ENCODE data around the gene GLI3.
A peak's percentile ranks its signal among the peaks of the same experiment; 100 is the strongest.

Gene GLI3

DNA sequence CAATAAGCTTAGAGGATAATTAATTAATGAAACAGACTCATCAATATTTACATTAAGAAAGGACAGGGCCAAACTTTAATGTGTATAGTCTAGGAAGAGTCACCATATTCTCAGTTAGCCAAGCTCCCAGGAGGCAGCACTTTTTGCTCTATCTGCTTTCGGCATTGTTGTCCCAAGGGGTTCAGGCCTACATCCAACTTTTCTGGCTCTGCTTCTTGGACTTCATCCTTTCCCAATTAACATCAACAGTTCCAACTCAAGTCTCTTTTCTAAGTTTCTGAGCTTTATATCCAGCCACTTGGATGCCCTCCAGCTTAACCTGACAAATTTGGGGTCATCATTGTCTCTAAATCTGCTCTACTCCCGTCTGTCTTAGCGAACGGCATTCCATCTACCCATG, 42.8 kb downstream of the GLI3 start:
- no peaks in the 10 kb centered on the region for H3K27me3 ChIP-seq (ENCODE audit: low read depth)

DNA sequence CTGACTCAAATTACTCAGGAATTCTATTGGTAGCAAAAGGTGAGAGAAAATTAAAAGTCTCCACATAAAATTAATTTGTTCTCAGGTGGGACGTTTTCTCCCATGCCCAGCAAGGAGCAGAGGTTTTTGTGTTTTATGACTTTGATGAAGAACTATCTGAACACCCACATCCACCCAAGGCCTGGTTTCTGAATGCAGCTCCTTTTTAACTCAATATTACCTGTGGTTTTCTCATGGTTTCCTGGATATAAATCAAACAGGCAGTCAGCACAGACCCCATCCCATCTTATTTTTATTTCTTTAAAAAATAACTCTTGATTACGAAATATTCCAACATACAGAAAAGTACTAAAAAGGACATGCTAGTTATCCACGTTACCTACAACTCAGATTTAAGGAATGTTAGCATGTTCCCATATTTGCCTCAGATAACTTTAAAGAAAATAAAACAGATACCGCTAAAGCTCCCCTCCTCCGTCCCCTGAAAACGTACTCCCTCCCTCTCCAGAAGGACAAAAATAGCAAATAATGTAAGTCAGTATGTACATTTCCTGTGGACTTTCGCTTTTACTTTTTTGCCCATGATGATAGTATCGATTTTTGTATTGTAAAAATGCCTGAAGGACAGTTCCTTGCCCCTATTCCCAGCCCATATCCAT, 43.4 kb downstream of the GLI3 start:
- no peaks in the 10 kb centered on the region for H3K27me3 ChIP-seq (ENCODE audit: low read depth)
- H3K4me1 ChIP-seq, result peaks cover 16% of the 10 kb centered on the region; the same call in 1 of the 2 replicates
- DNase-seq (ENCODE audit: low spot score in 2 of 2), result no peak
- in situ Hi-C loops (cut with MboI; ENCODE audit: low sequenced_read_pairs), result no loop called here
- H3K36me3 ChIP-seq (replicated peaks), result peaks cover 3% of the 10 kb centered on the region; the same call in 1 of the 2 replicates
- H3K9me3 ChIP-seq, result no peaks in the 10 kb centered on the region
- no peak overlapping the region for H3K4me3 ChIP-seq

More for the DNA sequence above, 42.8 kb downstream of the GLI3 start:
- H3K4me3 ChIP-seq, result no peak overlapping the region
- H3K4me1 ChIP-seq, result peaks cover 16% of the 10 kb centered on the region
- no peaks in the 10 kb centered on the region for H3K9me3 ChIP-seq
- peaks cover 3% of the 10 kb centered on the region; the same call in 1 of the 2 replicates for H3K36me3 ChIP-seq (replicated peaks)
- DNase-seq (ENCODE audit: low spot score in 2 of 2), result no peak
- in situ Hi-C loops (cut with MboI; ENCODE audit: low sequenced_read_pairs), result no loop called here

DNA sequence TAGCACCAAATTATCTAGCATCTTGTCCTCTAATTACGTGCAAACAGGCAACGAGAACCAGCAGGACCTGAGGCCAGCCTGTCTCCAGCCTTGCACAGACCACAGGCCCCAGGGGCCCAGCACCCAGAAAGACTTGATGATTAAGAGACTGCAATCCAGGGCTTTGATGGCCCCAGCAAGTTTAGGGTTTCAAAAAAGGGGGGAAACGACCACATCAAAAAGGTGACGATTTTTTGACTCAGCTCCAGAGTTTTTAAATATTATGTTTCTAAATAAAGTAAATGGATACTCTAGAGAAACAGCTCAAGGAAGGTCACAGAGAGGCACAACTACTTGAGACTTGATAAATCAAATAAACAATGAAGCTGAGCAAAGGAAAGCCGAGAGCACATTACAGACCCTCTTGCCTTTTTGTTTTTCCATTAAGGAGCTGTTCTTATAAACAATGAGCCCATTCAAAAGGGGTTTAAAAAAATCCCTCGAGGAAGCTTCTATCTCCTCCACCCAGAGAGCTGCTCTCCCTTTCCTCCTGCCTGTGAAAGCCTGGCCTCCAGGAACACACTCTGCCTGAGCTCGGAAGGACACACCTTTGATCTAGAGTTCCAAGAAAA, 44.1 kb downstream of the GLI3 start:
- H3K36me3 ChIP-seq (replicated peaks), result peaks cover 3% of the 10 kb centered on the region; the same call in 1 of the 2 replicates
- peaks cover 16% of the 10 kb centered on the region; the same call in 1 of the 2 replicates for H3K4me1 ChIP-seq
- no peak for DNase-seq (ENCODE audit: low spot score in 2 of 2)
- H3K9me3 ChIP-seq, result no peaks in the 10 kb centered on the region
- in situ Hi-C loops (cut with MboI; ENCODE audit: low sequenced_read_pairs), result no loop called here
- H3K4me3 ChIP-seq, result no peak overlapping the region
- no peaks in the 10 kb centered on the region for H3K27me3 ChIP-seq (ENCODE audit: low read depth)

DNA sequence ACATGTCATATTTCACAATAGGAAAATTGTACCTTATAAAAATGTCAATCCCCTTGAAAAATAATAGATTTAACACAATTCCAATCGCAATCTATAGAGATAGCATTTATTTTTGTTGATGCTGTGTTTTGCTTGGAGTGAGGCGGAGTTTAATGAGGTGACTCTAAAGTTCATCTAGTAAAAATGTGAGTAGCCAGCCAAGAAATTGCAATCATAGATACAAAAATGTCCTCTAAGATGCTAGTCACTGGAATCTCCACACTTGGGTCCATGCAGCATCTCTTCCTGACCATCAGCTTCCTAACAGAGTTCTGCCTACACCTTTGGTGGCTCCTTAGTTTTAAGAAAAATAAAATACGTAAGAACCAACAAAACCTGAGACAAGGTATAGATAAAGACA, 44.9 kb downstream of the GLI3 start:
- in situ Hi-C loops (cut with MboI; ENCODE audit: low sequenced_read_pairs), result no loop called here
- no peak for DNase-seq (ENCODE audit: low spot score in 2 of 2)
- H3K4me1 ChIP-seq, result peaks cover 16% of the 10 kb centered on the region; the same call in 1 of the 2 replicates
- H3K36me3 ChIP-seq (replicated peaks), result peaks cover 3% of the 10 kb centered on the region; the same call in 1 of the 2 replicates
- H3K9me3 ChIP-seq, result no peaks in the 10 kb centered on the region
- H3K27me3 ChIP-seq (ENCODE audit: low read depth), result no peaks in the 10 kb centered on the region
- H3K4me3 ChIP-seq, result no peak overlapping the region

DNA sequence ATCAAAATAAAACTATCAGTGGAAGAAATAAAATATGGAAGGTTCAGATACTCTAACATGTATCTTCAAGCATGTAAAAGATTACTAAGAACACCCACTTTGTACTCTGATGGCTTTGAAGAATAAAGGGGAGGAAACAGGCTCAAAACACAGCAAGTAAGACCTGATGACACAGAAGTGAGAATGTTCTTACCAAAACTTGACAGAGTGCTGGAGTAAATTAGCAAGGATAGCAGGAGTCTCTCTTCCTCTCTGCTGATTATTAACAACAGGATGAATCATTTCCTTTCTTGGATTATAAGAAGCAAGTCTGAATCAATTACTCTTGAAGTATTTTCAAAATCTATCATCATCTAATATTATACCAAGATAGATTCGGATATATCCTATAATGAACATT, 47.5 kb downstream of the GLI3 start:
- H3K4me3 ChIP-seq, result no peak overlapping the region
- no peaks in the 10 kb centered on the region for H3K27me3 ChIP-seq (ENCODE audit: low read depth)
- peaks cover 16% of the 10 kb centered on the region; the same call in 1 of the 2 replicates for H3K4me1 ChIP-seq
- in situ Hi-C loops (cut with MboI; ENCODE audit: low sequenced_read_pairs), result no loop called here
- no peaks in the 10 kb centered on the region for H3K9me3 ChIP-seq
- no peak for DNase-seq (ENCODE audit: low spot score in 2 of 2)
- H3K36me3 ChIP-seq (replicated peaks), result no peaks in the 10 kb centered on the region; the same call in 1 of the 2 replicates

DNA sequence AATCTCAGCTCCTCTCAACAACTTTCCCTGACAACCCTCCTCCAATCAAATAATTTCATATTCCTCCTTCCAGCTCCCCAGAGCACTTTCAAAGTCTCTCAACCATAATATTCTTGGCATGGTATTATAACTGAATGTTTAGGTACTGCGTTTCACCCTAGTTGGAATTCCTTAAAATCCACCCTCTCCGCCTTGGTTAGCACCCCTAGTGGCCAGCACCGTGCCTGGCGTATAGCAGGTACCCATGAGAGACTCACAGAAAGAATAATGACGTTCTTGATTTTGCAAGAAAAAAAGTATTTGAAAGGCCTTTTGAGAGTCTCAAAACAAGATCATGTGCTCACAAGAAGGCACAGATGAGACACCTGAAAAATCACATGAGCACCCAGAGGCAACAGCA, 50.9 kb downstream of the GLI3 start:
- Histone ChIP-seq H3K4me3 (no peak overlapping the region), H3K9me3 (no peaks in the 10 kb centered on the region), H3K36me3 (replicated peaks) (no peaks in the 10 kb centered on the region; the same call in 1 of the 2 replicates), H3K4me1 (no peaks in the 10 kb centered on the region), H3K27me3 (ENCODE audit: low read depth) (no peaks in the 10 kb centered on the region)
- in situ Hi-C loops (cut with MboI; ENCODE audit: low sequenced_read_pairs), result no loop called here
- peak; percentile 21 to 56 for DNase-seq (ENCODE audit: low spot score in 2 of 2)

DNA sequence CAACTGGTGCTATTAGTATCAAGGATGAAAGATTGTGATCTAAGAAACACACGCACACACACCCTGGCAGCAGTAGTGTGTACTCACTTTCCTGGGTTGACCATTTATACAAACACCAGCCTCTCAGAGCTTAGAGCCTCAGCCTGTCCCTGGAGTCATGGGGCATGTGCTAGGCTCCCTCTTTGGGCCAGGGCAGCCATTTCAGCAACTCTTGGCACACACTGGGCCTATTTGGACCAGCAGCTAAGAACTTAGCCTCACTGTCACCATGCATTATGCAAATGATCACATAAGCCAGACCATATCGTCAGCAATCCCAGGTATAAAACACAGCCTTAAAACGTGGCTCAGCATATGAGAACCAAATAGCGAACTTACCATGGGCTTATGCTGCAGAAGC, 51.3 kb downstream of the GLI3 start:
- Histone ChIP-seq H3K4me1 (no peaks in the 10 kb centered on the region), H3K36me3 (replicated peaks) (no peaks in the 10 kb centered on the region; the same call in 1 of the 2 replicates), H3K9me3 (no peaks in the 10 kb centered on the region), H3K4me3 (no peak overlapping the region), H3K27me3 (ENCODE audit: low read depth) (no peaks in the 10 kb centered on the region)
- in situ Hi-C loops (cut with MboI; ENCODE audit: low sequenced_read_pairs), result no loop called here
- DNase-seq (ENCODE audit: low spot score in 2 of 2), result no peak

DNA sequence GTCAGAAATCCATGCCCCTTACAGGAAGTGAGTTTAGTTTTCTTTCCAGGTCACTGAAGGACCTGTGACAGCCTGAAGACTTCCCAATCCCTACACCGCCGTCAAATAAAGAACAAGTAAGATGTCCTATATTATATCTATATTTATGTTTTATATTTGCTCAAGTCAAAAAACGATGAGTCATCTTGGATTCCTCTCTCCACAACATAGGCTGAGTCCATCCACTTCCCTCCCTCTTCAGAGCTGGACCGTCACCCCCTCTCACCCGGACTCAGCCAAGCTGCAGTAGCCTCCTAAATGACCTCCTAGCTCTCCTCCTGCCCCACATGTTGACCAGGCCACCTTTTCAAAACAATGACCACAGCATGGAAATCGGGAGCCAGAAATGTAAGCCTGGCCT, 53.5 kb downstream of the GLI3 start:
- Histone ChIP-seq H3K9me3 (no peaks in the 10 kb centered on the region), H3K27me3 (ENCODE audit: low read depth) (no peaks in the 10 kb centered on the region), H3K36me3 (replicated peaks) (no peaks in the 10 kb centered on the region; the same call in 1 of the 2 replicates), H3K4me1 (no peaks in the 10 kb centered on the region), H3K4me3 (no peak overlapping the region)
- in situ Hi-C loops (cut with MboI; ENCODE audit: low sequenced_read_pairs), result no loop called here
- DNase-seq (ENCODE audit: low spot score in 2 of 2), result no peak

DNA sequence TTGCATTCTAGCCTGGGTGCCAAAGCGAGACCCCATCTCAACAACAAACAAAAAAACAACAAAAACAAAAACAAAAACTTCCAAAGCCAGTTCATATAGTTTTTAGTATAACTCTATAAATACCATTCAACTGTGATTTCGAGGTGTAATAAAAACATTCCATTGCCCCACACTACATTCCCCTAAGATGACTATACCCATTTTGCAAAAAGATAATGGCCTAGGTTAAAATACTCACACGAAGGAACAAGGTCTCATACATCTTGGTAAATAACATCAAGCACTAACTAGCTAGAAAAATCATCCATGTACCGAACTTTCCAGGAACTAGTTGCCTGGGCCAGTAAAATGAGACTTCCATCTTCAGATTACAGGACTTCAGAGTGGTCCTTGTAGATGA, 55.4 kb downstream of the GLI3 start:
- in situ Hi-C loops (cut with MboI; ENCODE audit: low sequenced_read_pairs), result no loop called here
- H3K27me3 ChIP-seq (ENCODE audit: low read depth), result no peaks in the 10 kb centered on the region
- H3K4me1 ChIP-seq, result no peaks in the 10 kb centered on the region
- no peaks in the 10 kb centered on the region for H3K36me3 ChIP-seq (replicated peaks)
- H3K4me3 ChIP-seq, result no peak overlapping the region
- DNase-seq (ENCODE audit: low spot score in 2 of 2), result no peak
- H3K9me3 ChIP-seq, result no peaks in the 10 kb centered on the region

DNA sequence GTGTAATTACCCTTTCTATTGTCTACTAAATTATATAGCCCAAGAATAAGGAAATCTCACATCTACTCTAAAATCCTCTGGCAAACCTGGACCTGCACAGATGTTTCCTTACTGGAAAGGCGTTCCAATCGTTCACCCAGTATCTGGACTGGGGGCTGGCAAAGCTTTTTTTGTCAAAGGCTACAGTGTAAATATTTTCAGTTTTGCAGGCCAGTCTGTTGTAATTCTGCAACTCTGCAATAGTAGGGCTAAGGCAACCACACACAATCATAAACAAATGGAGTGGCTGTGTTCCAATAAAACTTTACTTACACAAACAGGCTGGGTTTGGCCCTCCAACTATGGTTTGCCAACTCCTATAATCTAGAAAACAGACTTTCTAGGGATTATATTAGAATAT, 56.2 kb downstream of the GLI3 start:
- in situ Hi-C loops (cut with MboI; ENCODE audit: low sequenced_read_pairs), result no loop called here
- Histone ChIP-seq H3K4me1 (no peaks in the 10 kb centered on the region), H3K9me3 (no peaks in the 10 kb centered on the region), H3K36me3 (replicated peaks) (no peaks in the 10 kb centered on the region), H3K4me3 (no peak overlapping the region), H3K27me3 (ENCODE audit: low read depth) (no peaks in the 10 kb centered on the region)
- DNase-seq (ENCODE audit: low spot score in 2 of 2), result no peak

DNA sequence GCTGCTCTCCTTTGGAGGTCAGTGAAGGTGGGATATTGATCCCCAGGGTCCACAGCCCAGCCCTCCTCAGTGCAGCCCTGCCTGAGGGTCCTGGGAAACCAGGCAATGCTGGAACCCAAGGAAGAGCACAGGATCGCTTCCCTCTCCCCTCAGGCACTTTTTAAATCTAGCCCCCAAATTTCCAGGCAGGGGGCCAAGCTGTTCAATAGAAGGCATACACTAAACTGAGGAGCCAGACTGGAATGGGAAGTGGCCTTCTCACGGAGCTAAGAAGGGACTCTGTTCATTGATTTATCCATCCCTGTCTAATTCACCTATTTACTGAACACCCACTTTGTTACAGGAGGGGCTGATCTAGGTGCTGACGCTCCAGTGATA, 60.3 kb downstream of the GLI3 start:
- H3K36me3 ChIP-seq (replicated peaks), result no peaks in the 10 kb centered on the region
- no peaks in the 10 kb centered on the region for H3K27me3 ChIP-seq (ENCODE audit: low read depth)
- in situ Hi-C loops (cut with MboI; ENCODE audit: low sequenced_read_pairs), result no loop called here
- no peak for DNase-seq (ENCODE audit: low spot score in 2 of 2)
- no peaks in the 10 kb centered on the region for H3K4me1 ChIP-seq
- H3K4me3 ChIP-seq, result no peak overlapping the region
- no peaks in the 10 kb centered on the region for H3K9me3 ChIP-seq

DNA sequence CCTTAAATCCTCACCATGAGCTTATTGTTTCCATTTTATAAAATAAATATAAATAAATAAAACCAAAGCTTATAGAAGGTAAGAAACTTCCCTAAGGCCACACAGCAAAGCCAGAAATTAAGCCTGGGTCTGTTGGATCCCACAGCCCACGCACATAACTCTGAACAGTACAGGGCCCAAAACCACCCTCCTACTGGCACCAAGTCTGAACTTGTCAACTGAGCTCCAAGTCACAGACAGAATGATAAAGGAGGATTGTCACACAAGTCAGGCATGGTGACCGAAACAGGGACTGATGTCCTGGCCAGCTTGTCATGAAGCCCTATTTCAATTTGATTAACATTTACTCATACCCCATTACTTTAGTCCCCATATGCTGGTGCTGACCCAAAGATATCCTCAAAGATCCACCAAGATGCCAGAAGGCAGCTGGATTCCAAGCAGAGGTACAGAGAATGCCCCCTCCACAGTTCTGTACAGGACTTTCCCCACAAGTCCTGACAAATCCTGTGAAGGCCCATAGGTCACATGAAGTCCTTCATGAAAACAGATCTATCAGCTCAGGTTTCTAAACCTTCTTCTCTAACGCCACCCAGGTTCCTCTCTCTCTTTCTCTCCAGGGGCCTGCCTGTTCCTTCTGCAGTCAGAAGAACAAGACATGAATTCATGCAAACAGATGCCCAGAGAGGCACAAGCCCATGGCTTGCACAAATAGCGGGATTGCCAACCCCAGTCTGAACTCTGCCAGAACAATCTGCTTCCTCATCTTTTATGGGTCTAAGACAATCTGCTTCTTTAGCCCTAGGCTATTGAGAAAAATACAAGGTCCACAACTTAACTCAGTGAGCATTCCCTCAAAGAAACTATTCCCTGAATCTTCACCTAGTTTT, 60.9 kb downstream of the GLI3 start:
- Histone ChIP-seq H3K4me1 (no peaks in the 10 kb centered on the region), H3K36me3 (replicated peaks) (no peaks in the 10 kb centered on the region), H3K9me3 (no peaks in the 10 kb centered on the region), H3K27me3 (ENCODE audit: low read depth) (no peaks in the 10 kb centered on the region), H3K4me3 (no peak overlapping the region)
- no peak for DNase-seq (ENCODE audit: low spot score in 2 of 2)
- in situ Hi-C loops (cut with MboI; ENCODE audit: low sequenced_read_pairs), result no loop called here

DNA sequence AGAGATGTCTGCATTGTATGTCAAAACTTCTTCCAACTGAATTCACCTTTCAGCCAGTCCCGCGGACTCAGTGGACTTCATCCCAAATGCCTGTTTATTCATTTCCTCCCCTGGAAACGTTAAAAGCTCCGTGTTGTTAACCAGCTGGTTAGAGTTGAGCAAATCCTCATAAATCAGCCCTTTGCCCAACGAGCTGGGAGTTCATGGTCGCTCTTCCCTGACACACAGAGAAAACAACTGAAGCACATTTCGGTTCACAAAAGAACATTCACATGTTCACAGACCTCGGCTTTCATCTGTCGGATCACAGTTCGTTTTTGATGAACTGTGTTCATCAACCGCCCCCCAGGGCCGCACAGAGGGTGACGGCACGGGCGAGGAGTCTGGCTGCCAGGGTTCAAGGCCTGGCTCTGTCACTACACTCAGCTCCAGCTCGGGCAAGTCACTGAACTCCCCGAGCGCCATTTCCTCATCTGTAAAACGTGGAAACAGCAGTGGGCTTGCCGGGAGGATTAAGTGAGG, 62.6 kb downstream of the GLI3 start:
- Histone ChIP-seq H3K9me3 (no peaks in the 10 kb centered on the region), H3K4me3 (no peak overlapping the region), H3K4me1 (no peaks in the 10 kb centered on the region), H3K36me3 (replicated peaks) (no peaks in the 10 kb centered on the region), H3K27me3 (ENCODE audit: low read depth) (no peaks in the 10 kb centered on the region)
- no peak for DNase-seq (ENCODE audit: low spot score in 2 of 2)
- in situ Hi-C loops (cut with MboI; ENCODE audit: low sequenced_read_pairs), result no loop called here

DNA sequence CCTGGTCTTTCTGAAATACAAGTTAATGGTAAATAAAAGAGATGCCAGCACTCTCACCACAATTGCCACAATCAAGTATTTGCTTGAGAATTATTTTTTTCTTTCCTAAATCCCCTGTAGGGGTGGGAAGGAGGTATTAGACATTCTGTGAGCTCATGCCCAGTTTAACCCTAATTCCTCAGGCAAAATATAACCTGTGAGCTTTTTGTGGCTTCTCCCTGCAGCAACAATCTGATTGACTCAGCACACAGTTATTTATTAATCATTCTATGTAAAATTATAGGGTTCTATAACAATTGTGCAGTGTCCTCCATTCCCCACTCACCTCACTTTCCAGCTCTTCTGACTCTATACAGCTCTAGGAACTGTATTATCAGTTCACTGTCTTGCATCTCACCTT, 66.3 kb downstream of the GLI3 start:
- Histone ChIP-seq H3K4me3 (no peak overlapping the region), H3K9me3 (no peaks in the 10 kb centered on the region), H3K27me3 (ENCODE audit: low read depth) (no peaks in the 10 kb centered on the region), H3K4me1 (no peaks in the 10 kb centered on the region), H3K36me3 (replicated peaks) (no peaks in the 10 kb centered on the region)
- in situ Hi-C loops (cut with MboI; ENCODE audit: low sequenced_read_pairs), result no loop called here
- DNase-seq (ENCODE audit: low spot score in 2 of 2), result no peak

Data from HAP-1 (cell line).